ENCODE measurements around the gene PARD3B.
"Not testable (repeated sequence)": the region's sequence is repeated elsewhere in the genome, so short reads cannot be mapped to it uniquely, and the experiment has no call there.

The PARD3B gene

DNA sequence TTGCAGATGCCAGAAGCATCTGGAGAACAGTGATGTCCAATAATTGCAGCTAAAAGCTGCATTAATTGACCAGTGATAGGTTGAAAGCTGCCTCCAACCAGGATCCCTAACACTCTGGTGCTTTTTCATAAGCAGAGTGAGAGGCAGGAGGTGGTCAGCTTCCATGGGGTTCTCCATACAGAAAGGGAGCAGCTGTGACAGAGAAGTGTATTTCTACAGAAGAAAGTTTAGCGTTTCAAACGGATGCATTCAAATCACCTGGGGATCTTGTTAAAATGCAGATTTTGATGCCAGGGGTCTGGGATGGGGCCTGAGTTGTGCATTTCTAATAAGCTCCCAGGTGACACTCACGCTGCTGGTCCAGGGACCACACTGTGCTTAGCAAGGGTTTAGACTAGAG, 920.5 kb downstream of the PARD3B start:
- no peak for DNase-seq (ENCODE audit: low read depth)

DNA sequence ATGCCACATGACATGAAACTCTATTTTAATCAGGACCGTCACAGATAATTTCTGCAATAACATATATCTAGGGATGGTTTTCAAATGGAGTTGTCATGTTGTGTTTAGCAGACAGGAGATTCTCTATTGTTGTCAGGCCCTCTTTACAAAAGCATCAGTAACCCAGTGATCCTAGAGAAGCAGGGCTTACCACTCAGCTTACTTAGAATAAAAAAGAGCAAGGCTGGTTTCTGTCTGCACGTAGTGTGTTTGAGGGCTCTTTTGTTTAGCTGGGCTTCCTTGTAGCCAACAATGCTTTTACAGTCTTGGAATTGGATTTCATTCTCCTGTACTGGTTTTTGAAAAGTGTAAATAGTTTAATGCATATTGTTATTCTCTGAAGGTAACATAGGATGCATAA, 926.5 kb downstream of the PARD3B start:
- DNase-seq (ENCODE audit: low read depth): no peak

DNA sequence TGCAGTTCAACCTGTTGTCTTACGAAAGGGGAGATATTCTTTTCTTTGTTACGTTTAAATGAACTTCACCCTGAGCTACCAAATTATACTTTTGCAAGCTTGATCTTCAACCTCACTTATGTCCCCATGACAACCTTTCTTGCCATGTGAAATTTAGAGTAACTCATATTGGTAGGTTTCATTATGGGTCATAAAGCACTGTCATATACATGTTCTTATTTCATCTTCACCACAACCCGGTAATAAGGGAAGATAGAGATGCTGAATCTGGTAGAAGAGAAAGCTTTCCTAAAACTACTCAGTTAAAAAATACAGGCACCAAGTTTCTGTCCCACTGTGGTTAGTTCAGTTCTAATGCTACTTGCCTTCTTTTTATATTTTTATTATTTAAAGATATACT, 928.5 kb downstream of the PARD3B start:
- DNase-seq (ENCODE audit: low read depth): no peak

DNA sequence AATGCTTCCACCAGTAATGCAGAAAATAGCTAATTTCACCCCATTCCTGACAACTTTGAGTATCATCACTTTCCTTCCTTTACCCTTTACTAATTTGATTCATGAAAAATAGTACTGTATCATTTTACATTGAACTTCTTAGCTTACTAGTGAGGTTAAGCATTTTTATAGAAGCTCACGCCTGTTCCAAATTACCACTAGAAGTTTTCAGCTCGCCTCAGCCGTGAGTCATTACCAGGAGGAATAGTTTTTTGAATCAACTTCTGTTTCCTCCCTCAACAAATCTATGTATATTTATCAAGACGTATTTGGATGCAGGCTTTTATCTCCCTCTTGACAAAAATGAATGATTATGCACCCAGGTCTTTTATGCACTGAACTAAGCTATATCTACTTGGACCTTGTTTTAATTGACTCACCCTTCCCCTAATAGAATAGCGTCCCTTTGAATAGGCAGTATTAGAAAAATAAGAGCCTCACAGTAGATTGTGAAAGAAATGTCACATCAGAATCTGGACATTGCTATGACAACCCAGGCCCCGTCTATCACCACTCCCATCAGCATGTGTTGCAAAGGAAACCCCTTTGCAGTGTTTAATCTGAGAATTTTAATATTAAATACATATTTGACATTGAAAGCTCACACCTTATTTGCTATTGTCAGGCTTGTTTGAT, 929.6 kb downstream of the PARD3B start:
- DNase-seq (ENCODE audit: low read depth): peak; percentile 64

DNA sequence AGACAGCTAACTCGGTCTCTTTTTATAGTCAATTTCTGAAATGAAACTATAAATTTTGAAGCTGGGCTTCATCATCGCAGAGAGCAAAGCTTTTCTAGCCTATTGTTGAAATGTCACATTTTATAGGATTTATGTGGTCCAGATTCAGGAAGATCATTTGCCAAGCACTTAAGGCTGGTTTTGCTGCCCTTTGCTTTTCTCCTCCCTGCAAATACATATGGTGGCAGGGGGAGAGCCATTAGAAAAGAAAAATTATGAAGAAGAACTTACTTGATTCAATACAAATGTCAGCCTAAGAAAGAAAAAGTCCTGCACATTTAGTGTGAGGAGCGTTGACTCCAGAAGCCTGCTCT, 930.1 kb downstream of the PARD3B start:
- no peak for DNase-seq (ENCODE audit: low read depth)

DNA sequence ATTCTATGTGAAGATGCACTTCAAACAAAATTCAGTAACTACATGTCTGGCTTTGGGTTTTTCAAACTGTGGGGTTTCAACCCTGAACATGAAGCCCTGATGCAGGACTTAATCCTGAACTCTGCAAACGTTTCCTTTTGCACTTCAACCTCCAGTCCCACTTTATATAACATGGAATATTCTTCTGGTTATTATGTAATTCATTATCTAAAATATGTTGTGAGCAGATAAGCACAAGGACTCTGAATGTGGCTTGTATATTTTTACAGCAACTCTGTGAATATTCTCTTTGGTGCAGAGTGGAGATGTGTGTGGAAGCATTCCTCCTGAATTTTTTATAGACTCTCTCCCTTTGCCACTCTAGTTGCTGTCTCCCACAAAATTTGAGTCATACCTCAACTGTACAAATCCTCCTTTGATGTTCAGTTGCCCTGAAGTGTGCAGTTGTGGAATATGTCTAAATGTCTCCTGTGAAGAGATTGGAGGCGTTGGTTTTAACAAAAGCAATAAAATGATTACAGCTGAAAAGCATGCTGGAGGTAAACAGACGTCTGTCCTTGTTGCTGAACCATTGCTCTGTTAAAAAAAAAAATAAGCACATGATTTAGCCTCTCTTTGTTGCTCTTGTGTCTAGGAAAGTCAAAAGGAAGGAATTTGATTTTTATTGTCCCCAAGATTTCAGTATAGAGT, 931.9 kb downstream of the PARD3B start:
- DNase-seq (ENCODE audit: low read depth): no peak

DNA sequence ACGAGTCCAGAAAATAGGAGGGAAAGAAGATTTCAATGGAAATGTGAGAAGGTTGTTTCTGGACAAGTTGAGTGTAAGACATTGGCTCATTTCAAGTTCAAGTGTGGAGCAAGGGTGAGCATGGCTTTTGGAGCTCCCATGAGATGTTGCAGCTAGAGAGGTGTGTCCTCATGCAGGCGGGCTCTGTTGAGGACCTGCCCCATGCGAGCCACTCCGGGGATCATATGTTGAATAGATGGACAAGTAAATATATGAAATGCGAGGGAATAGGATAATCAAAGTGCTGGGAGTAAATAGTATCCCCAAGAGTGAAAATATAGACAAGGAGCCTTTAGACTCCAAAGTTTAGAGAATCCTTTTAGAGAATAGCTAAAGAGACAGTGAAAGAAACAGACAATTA, 936.6 kb downstream of the PARD3B start:
- no peak for DNase-seq (ENCODE audit: low read depth)

DNA sequence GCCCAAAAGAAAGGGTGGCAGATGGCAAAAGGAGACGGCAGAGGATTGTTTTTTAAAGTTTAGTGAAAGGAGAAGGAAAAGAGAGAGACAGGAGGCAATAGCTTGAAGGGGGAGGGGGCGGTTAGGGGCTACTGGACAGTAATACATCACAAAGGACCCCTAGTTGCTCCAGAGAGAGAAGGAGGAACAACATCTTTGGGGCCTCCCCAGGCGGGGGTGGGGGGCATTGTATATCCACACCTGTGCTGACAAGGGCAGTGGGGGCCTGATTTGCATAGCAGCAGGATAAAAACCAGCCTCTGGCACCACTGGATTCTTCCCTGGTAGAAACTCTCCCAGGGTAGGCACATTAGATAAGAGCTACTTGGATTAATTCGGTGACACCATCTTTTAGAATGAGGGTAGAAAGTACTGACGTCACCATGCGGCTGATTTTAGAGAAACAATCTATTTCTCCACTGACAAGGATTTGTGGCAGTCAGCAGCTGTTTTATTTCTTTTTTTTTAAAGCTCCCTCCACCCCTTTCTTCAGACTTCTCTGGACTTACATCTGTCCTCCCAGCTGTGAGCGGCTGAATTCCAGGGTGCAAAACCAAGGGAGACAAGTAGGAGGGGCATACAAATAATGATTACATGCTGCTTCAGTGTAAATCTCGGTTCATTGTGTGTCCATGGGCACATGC, 937.3 kb downstream of the PARD3B start:
- no peak for DNase-seq (ENCODE audit: low read depth)

DNA sequence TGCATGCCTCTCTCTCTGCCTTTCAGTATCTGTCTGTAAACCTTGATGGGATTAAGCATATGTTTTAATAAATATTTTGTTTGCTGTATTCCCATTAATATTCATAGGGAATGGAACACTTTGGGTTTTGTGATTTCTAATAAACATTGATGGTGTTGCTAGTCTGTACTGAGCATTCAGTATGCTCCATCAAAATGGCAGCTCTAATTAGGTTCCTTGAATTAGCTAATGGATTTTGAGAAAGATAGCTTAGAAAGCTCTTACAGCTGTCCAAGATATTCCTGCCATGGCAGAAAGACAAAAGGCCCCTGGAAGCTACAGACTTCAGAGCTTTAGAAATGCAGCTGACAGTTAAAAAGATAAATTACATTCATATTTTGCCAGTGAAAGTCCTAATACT, 937.8 kb downstream of the PARD3B start:
- no peak for DNase-seq (ENCODE audit: low read depth)

DNA sequence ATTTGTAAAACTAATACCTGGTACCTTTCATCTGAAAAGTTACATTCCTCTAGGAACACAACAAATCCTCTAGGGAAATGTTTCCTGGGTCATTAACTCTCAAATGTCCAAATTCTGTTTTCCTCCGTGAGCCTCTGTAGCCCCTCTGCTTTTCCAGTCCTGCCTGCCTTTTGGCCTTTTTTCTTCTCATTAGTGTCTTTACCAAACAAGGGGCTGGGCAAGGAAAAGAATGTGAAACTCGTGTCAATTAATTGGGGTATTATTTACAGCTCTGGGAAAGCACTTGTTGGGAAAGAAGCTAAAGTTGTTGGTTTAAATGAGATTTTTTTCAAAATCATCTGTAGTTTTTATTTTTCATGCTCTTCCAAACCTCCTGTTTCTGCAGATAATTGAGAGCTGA, 938.9 kb downstream of the PARD3B start:
- no peak for DNase-seq (ENCODE audit: low read depth)

DNA sequence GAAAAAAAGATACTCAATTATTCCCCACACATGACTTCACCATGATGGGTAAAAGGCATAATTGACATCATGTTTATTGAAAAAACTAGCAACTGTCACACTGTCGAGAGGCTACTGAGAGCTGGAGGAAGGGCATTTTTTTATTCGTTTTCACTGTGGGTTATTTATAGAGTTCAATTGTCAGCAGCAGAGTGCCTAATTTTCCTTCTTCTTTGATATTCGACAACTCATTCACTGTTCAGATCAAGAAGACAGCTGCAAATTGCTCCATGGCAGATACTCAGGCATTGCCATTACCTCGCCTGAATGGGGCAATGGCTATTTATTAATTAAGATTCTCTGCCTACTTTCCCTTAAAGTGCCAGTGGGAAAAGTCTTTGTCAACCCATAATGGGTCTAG, 939.5 kb downstream of the PARD3B start:
- DNase-seq (ENCODE audit: low read depth): no peak

DNA sequence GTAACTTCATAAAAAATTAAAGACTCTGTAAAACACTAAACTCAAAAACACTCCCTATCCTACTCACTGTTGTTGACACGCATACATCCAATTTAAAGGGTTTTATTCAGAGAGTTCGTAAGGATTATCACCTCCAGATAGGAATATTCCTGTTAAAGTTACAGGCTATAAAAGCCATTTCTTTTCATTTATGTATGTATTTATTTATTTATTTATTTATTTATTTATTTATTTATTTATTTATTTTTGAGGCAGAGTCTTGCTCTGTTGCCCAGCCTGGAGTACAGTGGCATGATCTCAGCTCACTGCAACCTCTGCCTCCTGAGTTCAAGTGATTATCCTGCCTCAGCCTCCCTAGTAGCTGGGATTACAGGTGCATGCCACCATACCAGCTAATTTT, 948.3 kb downstream of the PARD3B start:
- DNase-seq (ENCODE audit: low read depth): not testable (repeated sequence)

DNA sequence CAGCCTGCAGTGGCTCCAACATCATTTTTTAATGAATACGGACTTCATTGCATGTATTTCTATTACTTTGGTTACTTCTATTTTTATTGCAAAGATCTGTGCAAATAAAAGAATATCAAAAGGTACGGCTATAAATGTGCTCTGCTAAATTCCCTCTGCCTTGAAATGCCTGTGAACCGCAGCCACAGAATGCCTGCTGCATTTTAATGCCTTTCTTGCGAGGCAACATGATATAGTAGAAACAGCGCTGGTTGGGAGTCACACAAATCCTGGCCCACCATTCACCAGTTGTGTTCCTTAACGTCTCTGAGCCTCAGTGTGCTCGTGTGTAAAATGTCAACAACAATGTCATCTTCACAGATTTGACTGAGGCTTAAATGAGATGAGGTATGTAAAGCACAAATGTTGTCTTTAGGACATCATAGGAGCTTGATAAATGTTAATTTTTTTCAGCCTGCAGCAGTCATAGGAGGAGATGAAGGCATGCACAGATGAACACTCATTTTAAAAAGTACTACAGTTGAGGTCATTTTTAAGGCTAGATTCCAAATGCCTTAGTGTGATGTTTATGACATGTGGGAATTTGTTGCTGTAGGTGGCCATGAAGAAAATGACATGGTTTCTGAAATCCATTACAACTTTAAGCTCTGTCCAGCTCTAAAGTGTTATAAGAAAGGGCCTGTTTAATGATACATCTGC, 949.4 kb downstream of the PARD3B start:
- DNase-seq (ENCODE audit: low read depth): no peak

DNA sequence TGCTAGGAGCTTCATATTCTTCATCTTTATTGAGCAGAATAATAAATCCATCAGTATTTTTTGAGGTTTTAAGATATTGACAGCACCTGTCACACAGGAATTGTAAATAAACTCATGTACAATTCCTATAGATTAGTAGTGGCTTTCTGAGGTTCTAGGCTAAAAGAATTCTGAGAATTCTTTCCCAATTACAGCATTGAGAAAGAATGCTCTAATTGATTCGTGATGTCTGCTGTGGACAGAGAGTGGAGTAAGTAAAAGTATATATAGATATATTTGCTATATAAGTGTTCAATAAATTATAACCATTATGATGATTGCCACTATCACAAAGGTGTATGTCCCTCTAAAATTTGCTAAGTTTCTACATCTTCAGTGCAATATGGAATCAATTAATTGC, 950.5 kb downstream of the PARD3B start:
- peak; percentile 19 for DNase-seq (ENCODE audit: low read depth)

DNA sequence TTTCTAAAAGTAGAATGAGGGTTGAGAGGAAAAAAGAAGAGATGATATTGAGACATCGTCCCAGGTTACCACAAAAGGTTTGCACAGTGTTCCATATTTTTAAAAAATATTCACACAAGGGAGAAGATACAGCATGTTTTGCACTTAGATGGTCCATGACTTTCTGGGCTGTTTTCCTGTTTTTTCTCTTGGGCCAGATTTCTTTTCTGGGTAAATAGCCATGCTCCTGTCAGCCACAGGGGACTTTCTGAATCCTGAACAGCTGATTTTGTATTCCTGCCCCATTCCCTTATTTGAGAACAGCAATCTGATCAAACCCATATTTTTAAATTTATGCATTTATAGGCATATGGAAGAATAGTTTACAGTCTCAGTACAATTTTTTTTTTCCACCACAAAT, 951.1 kb downstream of the PARD3B start:
- DNase-seq (ENCODE audit: low read depth): no peak

DNA sequence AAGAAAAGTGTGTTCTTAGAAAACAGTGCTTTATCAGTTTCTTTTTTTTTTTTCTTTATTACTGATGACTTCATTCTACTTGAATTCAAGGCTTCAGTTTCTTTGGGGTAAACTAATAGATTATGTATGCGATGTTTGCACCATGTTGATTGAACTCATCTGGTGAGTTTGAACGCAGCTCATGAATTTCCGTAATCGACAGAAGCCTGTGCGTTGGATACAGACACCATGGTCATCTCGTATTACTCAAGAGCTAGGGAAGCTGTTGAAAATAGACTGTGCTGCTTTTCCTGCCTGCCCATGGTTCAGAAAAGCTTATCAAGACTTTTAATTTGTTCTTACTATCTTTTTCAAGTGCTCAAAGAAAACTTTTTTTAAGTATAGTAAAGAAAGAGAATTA, 951.5 kb downstream of the PARD3B start:
- DNase-seq (ENCODE audit: low read depth): peak; percentile 93

DNA sequence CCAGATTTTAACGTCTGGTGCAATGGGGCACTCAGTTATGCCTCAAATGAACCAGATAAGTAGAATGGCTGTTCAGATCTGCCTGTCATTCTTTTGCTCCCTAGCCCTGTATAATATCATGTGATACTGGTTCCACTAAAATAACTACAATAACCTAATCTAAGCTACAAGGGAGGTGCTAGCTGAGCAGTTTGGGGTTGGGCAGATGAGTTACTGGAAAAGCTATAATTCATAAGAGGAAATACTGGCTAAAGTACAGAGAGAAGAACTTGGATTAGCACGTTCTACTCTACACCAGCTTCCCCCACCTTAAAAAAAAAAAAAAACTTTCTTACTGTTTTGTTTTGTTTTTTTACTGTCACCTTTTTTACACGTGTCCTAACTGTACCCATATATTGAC, 953.7 kb downstream of the PARD3B start:
- no peak for DNase-seq (ENCODE audit: low read depth)

DNA sequence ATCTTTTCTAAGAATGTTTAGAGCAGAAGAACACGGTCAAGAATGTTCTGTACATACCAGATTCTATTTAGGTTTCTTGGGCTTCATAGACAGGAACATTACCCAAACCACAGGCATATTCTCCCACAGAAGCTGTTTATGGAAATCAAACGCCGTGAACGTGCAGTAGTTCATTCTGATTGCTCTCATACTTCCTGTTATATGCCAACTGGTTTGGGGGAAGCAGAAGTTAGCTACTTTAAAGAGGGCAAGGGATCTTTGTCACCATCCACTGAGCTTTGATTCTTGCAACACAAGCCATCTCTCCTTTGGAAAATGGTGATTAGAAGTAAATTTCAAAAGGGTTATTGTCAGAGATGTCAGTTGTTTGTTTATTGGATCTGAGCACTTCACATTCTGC, 954.8 kb downstream of the PARD3B start:
- DNase-seq (ENCODE audit: low read depth): no peak

DNA sequence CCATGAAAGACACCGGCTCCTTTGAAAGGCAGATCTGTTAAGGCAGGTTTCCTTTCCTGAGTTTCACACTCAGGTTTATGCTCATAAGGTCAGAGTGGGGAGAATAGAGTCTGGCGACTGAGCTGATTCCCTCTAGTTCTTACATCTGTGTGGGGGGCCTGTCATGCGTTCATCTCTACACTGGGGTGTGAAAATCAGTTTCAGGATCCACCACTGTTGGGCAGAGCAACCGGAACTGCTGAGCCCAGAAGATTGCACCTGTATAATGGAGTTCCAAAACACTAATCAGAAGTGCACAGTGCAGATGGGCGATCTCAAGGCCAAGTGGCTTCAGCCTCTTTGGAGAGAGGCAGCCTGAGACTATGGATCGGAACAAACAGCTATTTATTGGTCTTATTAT, 955.7 kb downstream of the PARD3B start:
- DNase-seq (ENCODE audit: low read depth): no peak

DNA sequence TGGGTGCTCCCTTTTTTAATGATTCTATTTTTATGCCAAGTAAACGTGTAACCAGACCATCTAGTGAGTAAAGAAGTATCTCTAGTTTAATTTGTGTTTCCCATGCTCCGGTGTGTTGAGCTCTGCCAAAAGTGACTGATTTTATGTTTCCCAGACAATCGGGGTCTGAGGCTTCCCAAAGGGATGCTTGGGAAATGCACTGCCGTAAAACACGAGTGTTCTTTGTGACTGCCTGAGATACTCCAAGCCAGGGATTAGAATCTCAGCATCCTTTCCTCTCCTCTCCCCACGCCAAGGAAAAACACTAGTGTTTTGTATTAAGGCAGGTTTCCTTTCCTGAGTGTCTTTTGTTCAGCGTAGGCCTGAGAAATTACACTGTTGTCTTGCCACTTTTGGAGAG, 956.6 kb downstream of the PARD3B start:
- DNase-seq (ENCODE audit: low read depth): no peak

DNA sequence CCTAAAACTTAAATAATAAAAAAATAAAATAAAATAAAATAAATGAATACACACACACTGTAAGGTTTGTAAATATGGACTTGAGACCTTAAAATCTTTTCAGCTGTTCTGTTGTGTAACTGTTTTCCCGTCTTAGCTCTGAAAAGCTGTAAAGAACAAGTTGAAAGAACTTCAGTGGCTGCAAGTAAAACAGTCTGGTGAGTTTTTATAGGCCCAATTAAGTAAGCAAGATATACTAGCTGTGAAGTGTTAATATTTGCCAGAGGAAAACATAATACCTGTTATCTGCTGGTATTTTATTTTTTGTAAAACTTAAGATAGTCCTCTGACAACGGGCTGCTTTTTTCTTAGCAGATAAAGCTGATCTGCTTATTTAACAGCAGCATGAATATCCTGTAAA, 960.1 kb downstream of the PARD3B start:
- no peak for DNase-seq (ENCODE audit: low read depth)

DNA sequence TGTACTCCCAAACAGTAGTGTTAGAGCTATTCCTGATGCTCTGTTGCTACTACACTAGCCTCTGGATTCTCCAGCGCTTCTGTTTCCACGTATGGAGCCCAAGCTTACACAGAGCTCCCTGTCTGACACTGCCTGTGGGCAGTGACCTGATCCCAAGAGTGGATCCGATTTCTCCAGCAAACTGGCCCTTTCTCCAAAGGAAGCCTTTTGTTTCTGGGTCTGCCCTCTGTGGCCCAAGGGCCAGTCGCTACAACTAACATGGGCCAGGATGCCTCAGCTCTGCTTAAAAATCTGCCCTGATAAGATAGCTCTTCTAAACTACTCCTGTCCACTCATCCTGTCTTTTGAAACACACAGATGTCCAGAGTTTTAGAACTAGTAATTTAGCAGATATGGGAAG, 964.4 kb downstream of the PARD3B start:
- no peak for DNase-seq (ENCODE audit: low read depth)

DNA sequence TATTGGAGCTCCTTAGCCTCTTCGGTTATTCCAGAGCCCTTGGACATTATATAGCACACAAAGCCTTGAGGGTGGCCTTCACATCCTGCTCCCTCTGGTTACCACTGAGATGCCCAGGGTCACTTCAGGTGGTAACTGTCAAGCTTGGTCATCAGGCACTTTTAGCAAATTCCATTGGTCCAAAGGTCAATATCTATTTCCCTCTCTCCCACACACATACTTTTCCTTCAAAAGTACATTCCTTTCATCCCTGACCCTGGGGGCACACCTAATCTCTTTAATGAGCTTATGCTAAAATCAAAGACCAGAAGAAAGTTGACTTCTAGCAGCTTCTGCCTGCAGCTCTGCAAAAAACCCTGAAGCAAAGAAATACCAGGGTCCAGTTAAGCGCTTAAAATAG, 965.1 kb downstream of the PARD3B start:
- no peak for DNase-seq (ENCODE audit: low read depth)
